DOHH2 (cell line): ENCODE measurements around the gene PRMT2.

Experiments used
- H3F3A ChIP-seq: fragments of 200-600 bp; sonication (generic), shearing (Covaris generic); 2 replicates; pipeline ENCODE4 v1.6.0; 2016; ENCODE audit warnings: antibody characterized with exemption, mild to moderate bottlenecking; ENCODE audit not compliant: control insufficient read depth, insufficient read depth
- H3K27ac ChIP-seq: fragments of 200-600 bp; sonication (generic); 2 replicates; pipeline ENCODE4 v1.5.1; 2014; ENCODE audit warnings: low read depth, mild to moderate bottlenecking, low read length, moderate library complexity
- H3K27me3 ChIP-seq: fragments of 200-600 bp; sonication (generic); 2 replicates; pipeline ENCODE4 v1.6.1; 2014; ENCODE audit warnings: mild to moderate bottlenecking, low read length, mixed read lengths; ENCODE audit not compliant: control insufficient read depth
- H3K36me3 ChIP-seq: fragments of 200-600 bp; sonication (generic); 2 replicates; pipeline ENCODE4 v1.6.1; 2014; ENCODE audit warnings: mild to moderate bottlenecking, low read length, moderate library complexity, mixed read lengths; ENCODE audit not compliant: control insufficient read depth
- H3K4me1 ChIP-seq: fragments of 200-600 bp; sonication (generic); 2 replicates; pipeline ENCODE4 v1.6.1; 2014; ENCODE audit warnings: mild to moderate bottlenecking, low read length, mixed read lengths; ENCODE audit not compliant: control insufficient read depth
- H3K4me2 ChIP-seq: fragments of 200-600 bp; sonication (generic); 2 replicates; pipeline ENCODE4 v1.6.0; 2014; ENCODE audit warnings: mild to moderate bottlenecking, low read length, moderate library complexity
- H3K4me3 ChIP-seq: fragments of 200-600 bp; sonication (generic); 2 replicates; pipeline ENCODE4 v1.5.1; 2014; ENCODE audit warnings: mild to moderate bottlenecking, low read length, mixed read lengths
- H3K79me2 ChIP-seq: fragments of 200-600 bp; sonication (generic); 2 replicates; pipeline ENCODE4 v1.6.1; 2014; ENCODE audit warnings: mild to moderate bottlenecking, low read length, mixed read lengths; ENCODE audit not compliant: control insufficient read depth
- H3K9me2 ChIP-seq: fragments of 200-600 bp; sonication (generic); replicated peaks from 2 replicates; pipeline ENCODE4 v1.6.1; 2014; ENCODE audit warnings: mild to moderate bottlenecking, low read length, mixed read lengths; ENCODE audit not compliant: control insufficient read depth
- H3K9me3 ChIP-seq: fragments of 200-600 bp; sonication (generic); 2 replicates; pipeline ENCODE4 v1.6.1; 2014; ENCODE audit warnings: antibody characterized with exemption, low read length, mixed read lengths; ENCODE audit not compliant: control insufficient read depth, insufficient read depth
- H4K20me1 ChIP-seq: fragments of 200-600 bp; sonication (generic); 2 replicates; pipeline ENCODE4 v1.6.0; 2014; ENCODE audit warnings: low read depth, mild to moderate bottlenecking, antibody characterized with exemption, low read length, moderate library complexity; ENCODE audit not compliant: control insufficient read depth, insufficient read depth
- EZH2phosphoT487 ChIP-seq: fragments of 200-600 bp; sonication (generic); IDR thresholded peaks from 2 replicates; pipeline ENCODE4 v1.6.1; 2017; ENCODE audit warnings: borderline replicate concordance, mild to moderate bottlenecking, antibody characterized with exemption, low read length, moderate library complexity, mixed read lengths
- TF ChIP-seq, protein P1 (sequence below): fragments of 200-600 bp; sonication (generic); IDR thresholded peaks from one replicate; pipeline ENCODE4 v1.5.1; 2014; ENCODE audit warnings: antibody characterized with exemption, mild to moderate bottlenecking, low read depth, low read length; ENCODE audit not compliant: poor library complexity, severe bottlenecking

PRMT2 gene

DNA sequence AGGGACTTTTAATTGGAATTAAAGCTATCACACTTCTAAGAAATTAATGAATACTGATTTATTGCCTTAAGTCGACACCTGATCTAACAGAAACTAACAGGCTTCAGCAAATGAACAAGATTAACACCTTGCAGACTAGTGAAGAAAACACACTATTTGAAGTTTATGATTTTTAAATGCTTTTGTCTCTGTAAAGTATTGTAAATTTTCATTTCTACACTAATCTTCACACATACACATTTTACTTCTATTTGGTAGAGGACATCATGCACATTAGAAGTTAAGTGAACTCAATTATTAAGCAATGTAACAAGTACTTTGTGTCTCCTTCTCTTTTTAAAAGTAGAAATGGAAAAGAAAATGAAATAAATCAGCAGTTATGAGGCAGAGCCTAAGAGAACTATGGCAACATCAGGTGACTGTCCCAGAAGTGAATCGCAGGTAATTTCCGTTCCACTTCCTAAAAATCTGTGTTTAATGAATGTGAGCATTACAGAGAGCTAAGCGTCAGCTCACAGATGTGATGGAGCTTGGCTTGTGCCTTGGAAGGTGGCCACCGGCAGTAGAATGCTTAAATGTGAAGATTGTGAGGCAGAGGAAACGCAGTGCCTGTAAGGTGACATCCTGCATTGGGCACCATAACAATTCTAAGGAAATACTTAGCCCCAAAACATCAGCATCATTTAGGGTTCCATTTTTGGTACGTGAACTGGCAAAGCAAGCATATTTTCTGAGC is 1.2 kb downstream of the PRMT2 start:
- H3K9me2 ChIP-seq: no peaks in the 10 kb centered on the region
- H4K20me1 ChIP-seq: no peaks in the 10 kb centered on the region
- H3K79me2 ChIP-seq: peaks cover 10% of the 10 kb centered on the region
- H3K9me3 ChIP-seq: no peaks in the 10 kb centered on the region
- H3K4me3 ChIP-seq: peak overlapping the region; percentile 94
- H3K36me3 ChIP-seq: peaks cover 11% of the 10 kb centered on the region
- H3K27me3 ChIP-seq: no peaks in the 10 kb centered on the region
- peak overlapping the region; percentile 97 for H3K4me2 ChIP-seq
- no peak overlapping the region for H3K27ac ChIP-seq
- TF ChIP-seq EZH2phosphoT487: no peak
- TF ChIP-seq, protein P1, sequence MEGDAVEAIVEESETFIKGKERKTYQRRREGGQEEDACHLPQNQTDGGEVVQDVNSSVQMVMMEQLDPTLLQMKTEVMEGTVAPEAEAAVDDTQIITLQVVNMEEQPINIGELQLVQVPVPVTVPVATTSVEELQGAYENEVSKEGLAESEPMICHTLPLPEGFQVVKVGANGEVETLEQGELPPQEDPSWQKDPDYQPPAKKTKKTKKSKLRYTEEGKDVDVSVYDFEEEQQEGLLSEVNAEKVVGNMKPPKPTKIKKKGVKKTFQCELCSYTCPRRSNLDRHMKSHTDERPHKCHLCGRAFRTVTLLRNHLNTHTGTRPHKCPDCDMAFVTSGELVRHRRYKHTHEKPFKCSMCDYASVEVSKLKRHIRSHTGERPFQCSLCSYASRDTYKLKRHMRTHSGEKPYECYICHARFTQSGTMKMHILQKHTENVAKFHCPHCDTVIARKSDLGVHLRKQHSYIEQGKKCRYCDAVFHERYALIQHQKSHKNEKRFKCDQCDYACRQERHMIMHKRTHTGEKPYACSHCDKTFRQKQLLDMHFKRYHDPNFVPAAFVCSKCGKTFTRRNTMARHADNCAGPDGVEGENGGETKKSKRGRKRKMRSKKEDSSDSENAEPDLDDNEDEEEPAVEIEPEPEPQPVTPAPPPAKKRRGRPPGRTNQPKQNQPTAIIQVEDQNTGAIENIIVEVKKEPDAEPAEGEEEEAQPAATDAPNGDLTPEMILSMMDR: no peak
- peaks cover 17% of the 10 kb centered on the region for H3K4me1 ChIP-seq
- peaks cover 11% of the 10 kb centered on the region for H3F3A ChIP-seq

DNA sequence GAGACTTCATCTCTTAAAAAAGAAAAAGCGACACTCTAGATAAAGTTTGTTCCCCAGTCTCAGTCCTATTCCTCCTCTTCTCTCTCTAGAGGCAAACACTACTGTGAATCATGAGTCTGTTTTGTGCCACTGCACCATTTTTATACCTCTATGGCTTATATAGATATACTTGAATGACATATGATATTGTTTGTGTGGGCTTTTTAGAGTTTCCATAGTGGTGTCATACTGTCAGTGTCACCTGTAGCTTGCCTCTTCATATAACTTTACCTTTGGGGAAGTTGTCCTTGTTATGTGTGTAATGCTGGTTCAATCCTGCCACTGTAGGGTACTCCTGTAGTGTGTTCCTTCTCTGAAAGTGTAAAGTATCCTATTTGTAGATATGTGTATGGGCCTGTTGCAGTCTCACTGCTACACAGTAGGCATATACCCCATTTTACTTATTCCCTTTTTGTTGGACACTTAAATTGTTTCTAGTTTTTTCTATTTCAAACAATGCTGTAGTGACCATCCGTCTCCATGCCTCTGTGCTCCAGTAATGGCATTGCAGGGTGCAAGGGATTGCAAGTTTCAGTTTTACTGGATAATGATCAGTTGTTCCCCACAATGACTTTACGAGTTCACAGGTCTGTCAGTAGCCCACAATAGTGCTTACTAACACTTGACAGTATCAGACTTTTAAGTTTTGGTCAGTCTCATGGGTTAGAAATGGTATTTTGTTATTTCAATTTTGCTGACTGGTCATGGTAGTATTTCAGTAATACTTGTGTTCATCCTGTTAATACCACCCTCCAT is 2.7 kb downstream of the PRMT2 start:
- H3K9me3 ChIP-seq: no peaks in the 10 kb centered on the region
- H3K79me2 ChIP-seq: peaks cover 10% of the 10 kb centered on the region
- H3K4me2 ChIP-seq: no peak overlapping the region
- H3K36me3 ChIP-seq: peaks cover 11% of the 10 kb centered on the region
- H3K27me3 ChIP-seq: no peaks in the 10 kb centered on the region
- H3F3A ChIP-seq: peaks cover 11% of the 10 kb centered on the region
- no peak overlapping the region for H3K4me3 ChIP-seq
- peaks cover 17% of the 10 kb centered on the region for H3K4me1 ChIP-seq
- no peaks in the 10 kb centered on the region for H3K9me2 ChIP-seq
- H3K27ac ChIP-seq: no peak overlapping the region
- H4K20me1 ChIP-seq: no peaks in the 10 kb centered on the region
- no peak for TF ChIP-seq EZH2phosphoT487
- TF ChIP-seq, protein P1: no peak

DNA sequence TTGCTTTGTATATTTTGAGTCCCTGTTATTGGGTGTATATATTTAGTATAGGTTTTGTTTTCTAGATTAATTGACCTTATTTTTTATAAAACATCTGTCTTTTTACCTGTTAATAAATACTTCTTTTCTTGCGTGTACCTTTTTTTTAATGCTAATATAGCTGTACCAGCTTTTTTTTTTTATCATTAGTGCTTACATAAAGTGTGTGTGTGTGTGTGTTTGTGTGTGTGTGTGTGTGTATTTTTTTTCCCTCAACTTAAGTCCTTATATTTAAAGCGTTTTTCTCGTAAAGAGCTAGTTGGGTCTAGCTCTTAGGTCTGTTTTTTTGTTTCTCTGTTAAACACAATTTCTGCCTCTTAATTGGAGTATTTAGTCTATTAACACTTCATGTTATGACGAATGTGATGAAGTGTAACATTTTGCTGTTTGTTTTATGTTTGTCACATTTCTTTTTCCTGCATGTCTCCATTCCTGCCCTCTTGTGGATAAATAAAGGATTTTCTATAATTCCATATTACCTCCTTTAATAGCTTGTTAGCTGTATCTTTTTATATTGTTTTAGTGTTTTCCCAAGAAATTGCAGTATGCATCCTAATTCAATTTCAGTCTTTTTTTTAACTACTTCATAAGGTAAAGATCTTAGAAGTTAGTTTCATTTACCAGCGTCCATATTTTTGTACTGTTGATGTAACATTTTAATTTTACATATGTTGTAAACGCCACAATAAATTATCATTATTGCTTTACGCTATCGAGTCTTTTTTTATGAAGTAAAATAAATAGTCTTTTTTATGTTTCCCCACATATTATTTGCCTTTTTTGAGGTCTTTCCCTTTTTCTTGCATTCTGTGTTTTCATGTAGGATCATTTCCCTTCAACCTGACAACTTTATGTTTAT is 4.3 kb downstream of the PRMT2 start:
- Histone ChIP-seq H3K4me2 (no peak overlapping the region), H3K27me3 (no peaks in the 10 kb centered on the region), H3F3A (peaks cover 11% of the 10 kb centered on the region), H3K36me3 (peaks cover 18% of the 10 kb centered on the region), H3K4me3 (no peak overlapping the region), H3K9me2 (no peaks in the 10 kb centered on the region), H3K79me2 (peaks cover 10% of the 10 kb centered on the region), H3K9me3 (no peaks in the 10 kb centered on the region), H3K27ac (no peak overlapping the region), H4K20me1 (no peaks in the 10 kb centered on the region), H3K4me1 (peaks cover 11% of the 10 kb centered on the region)
- TF ChIP-seq, protein P1: peak; percentile 44
- TF ChIP-seq EZH2phosphoT487: no peak
